ENCODE measurements around the gene PLAGL2.

Gene PLAGL2

GRCh38 chr20:32213870-32214269 lies 6.3 kb upstream of the PLAGL2 start:
- TF ChIP-seq, protein P1, sequence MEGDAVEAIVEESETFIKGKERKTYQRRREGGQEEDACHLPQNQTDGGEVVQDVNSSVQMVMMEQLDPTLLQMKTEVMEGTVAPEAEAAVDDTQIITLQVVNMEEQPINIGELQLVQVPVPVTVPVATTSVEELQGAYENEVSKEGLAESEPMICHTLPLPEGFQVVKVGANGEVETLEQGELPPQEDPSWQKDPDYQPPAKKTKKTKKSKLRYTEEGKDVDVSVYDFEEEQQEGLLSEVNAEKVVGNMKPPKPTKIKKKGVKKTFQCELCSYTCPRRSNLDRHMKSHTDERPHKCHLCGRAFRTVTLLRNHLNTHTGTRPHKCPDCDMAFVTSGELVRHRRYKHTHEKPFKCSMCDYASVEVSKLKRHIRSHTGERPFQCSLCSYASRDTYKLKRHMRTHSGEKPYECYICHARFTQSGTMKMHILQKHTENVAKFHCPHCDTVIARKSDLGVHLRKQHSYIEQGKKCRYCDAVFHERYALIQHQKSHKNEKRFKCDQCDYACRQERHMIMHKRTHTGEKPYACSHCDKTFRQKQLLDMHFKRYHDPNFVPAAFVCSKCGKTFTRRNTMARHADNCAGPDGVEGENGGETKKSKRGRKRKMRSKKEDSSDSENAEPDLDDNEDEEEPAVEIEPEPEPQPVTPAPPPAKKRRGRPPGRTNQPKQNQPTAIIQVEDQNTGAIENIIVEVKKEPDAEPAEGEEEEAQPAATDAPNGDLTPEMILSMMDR (IDR thresholded peaks at IDR 0.05; ENCODE audit: insufficient read depth, low read depth, low read length, missing control alignments) = no peak
- no peak for DNase-seq (ENCODE audit: low read depth)

DNA sequence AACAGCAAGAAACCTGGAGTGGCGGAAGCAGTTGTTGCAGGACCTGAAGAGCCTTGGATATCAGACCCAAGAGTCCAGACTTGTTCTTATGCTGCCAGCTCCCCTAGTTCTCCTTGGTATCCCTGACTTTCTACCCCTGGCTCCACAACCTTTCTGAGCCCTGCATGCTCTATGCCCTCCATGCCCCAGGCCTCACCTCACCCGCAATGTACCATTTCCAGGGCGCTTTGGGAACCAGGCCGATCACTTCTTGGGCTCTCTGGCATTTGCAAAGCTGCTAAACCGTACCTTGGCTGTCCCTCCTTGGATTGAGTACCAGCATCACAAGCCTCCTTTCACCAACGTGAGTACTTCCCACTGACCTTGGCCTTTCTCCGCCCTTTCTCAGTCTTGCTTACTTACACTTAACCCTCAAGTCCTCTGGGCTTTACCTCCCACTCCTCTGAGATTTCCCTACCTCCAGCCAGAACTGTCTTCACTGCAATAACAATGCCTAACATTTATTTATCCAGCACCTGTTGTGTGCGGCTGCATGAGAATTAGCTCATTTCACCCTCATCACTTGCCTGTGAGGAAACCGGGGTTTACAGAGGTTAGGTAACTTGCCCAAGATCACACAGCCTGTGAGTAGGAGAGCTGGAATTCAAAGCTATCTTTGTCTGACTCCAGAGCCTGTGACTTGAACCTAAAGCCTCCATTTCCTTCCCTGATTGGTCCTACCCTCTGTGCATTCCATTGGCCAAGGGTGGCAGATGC lies 2.5 kb upstream of the PLAGL2 start:
- H3K4me3 ChIP-seq (ENCODE audit: low read length) = no peak overlapping the region
- TF ChIP-seq, protein P1 (IDR thresholded peaks at IDR 0.05; ENCODE audit: insufficient read depth, low read depth, low read length, missing control alignments) = no peak
- DNase-seq (ENCODE audit: low read depth) = peak; percentile 43

More at GRCh38 chr20:32213870-32214269, 6.3 kb upstream of the PLAGL2 start:
- H3K4me3 ChIP-seq (ENCODE audit: low read length) = no peak overlapping the region

- DNase-seq (ENCODE audit: low read depth) = no peak
- H3K4me3 ChIP-seq (ENCODE audit: low read length) = peak overlapping the region; percentile 100
- TF ChIP-seq, protein P1 (IDR thresholded peaks at IDR 0.05; ENCODE audit: insufficient read depth, low read depth, low read length, missing control alignments) = no peak
These were observed 1.1 kb upstream of the PLAGL2 start for GRCh38 chr20:32208499-32209154.

DNA sequence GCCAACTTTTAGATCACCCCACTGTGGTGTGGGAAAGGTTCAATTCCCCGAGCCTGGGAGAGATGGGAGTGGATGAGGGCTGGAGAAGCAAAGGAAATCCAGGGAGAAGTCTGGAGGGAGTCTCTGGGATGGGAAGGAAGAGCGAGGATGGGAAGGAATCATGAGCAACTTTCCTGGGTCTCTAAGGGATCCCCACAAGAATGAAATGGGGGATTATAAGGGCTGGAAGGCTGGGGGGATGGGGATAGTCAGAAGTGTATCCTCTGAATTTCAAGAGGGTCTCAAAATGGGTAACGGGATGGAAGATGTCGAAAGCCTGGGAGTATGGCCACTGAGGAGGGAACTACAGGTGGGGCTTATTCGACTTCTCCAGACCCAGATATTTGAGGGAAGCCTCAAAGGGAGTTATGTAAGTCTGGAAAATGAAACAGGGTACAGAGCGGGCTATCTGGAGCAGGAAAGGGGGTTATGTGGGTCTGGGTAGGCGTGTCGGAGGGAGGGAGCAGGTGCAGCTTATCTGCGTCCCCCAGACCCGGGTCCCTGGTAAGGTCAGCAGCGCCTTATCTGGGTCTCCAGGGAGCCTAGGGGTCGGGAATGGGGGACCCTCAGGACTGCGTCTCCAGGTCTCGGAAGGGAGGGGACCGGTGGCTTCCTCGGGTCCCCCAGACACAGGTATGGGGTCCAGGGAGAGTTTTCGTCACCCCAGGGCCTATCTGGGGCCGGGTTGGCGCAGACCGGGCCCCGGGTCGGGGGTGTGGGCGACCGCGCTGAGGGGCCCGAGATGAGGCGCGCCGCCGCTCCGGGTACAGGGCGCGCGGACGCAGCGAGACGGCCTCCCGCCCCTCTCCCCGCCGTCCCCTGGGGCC lies 550 bp downstream of the PLAGL2 start:
- TF ChIP-seq, protein P1 (IDR thresholded peaks at IDR 0.05; ENCODE audit: insufficient read depth, low read depth, low read length, missing control alignments) = no peak
- H3K4me3 ChIP-seq (ENCODE audit: low read length) = peak overlapping the region; percentile 87
- DNase-seq (ENCODE audit: low read depth) = no peak

GRCh38 chr20:32205843-32206759 lies 1.4 kb downstream of the PLAGL2 start:
- TF ChIP-seq, protein P1 (IDR thresholded peaks at IDR 0.05; ENCODE audit: insufficient read depth, low read depth, low read length, missing control alignments) = no peak
- H3K4me3 ChIP-seq (ENCODE audit: low read length) = peak overlapping the region; percentile 87
- DNase-seq (ENCODE audit: low read depth) = no peak
